Measurements from ENCODE around the gene TMEM273. TPM values are rescaled to one million over a fixed set of nuclear protein-coding genes. Genes with fewer than 3 reads are reported as not detected.

The TMEM273 gene
- total RNA-seq, 4 donors from 2014 or later, result 4.9 to 11.2 (median 7.8) TPM

- in situ Hi-C loops (cut with MboI; ENCODE audit: low sequenced_read_pairs in 4 of 4), result no loop called here
- TF ChIP-seq, protein P1, sequence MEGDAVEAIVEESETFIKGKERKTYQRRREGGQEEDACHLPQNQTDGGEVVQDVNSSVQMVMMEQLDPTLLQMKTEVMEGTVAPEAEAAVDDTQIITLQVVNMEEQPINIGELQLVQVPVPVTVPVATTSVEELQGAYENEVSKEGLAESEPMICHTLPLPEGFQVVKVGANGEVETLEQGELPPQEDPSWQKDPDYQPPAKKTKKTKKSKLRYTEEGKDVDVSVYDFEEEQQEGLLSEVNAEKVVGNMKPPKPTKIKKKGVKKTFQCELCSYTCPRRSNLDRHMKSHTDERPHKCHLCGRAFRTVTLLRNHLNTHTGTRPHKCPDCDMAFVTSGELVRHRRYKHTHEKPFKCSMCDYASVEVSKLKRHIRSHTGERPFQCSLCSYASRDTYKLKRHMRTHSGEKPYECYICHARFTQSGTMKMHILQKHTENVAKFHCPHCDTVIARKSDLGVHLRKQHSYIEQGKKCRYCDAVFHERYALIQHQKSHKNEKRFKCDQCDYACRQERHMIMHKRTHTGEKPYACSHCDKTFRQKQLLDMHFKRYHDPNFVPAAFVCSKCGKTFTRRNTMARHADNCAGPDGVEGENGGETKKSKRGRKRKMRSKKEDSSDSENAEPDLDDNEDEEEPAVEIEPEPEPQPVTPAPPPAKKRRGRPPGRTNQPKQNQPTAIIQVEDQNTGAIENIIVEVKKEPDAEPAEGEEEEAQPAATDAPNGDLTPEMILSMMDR (IDR thresholded peaks at IDR 0.05 in 4 of 5, conservative IDR thresholded peaks at IDR 0.05 in 1 of 5), result no peak
- no peak for TF ChIP-seq POLR2A (IDR thresholded peaks at IDR 0.05)
- no peaks in the 10 kb centered on the region for H3K9me3 ChIP-seq
- H3K4me3 ChIP-seq, result no peak overlapping the region
- no peak for DNase-seq
- no peaks in the 10 kb centered on the region for H3K27me3 ChIP-seq
- no peaks in the 10 kb centered on the region for H3K36me3 ChIP-seq
- H3K27ac ChIP-seq, result peak overlapping the region in 2 of 4 donors; percentile 8 to 35
- ATAC-seq, result peak in 1 of 2 donors; percentile 42
- peaks cover 5% of the 10 kb centered on the region in 2 donors for H3K4me1 ChIP-seq
- intact Hi-C loops (cut with DNase I; ENCODE audit: low total_unique reads), result no loop called here
Measured at GRCh38 chr10:49194212-49194920, 6.2 kb upstream of the TMEM273 start.

GRCh38 chr10:49191349-49191748 is 3.2 kb upstream of the TMEM273 start:
- no peaks in the 10 kb centered on the region for H3K36me3 ChIP-seq
- DNase-seq (no peak), ATAC-seq (no peak)
- intact Hi-C loops (cut with DNase I; ENCODE audit: low total_unique reads) (no loop called here), in situ Hi-C loops (cut with MboI; ENCODE audit: low sequenced_read_pairs in 4 of 4) (no loop called here)
- TF ChIP-seq, protein P1 (IDR thresholded peaks at IDR 0.05 in 4 of 5, conservative IDR thresholded peaks at IDR 0.05 in 1 of 5), result no peak
- TF ChIP-seq POLR2A (IDR thresholded peaks at IDR 0.05), result no peak
- H3K4me1 ChIP-seq, result peaks cover 16 to 18% of the 10 kb centered on the region in 2 donors
- H3K27ac ChIP-seq, result no peak overlapping the region
- H3K9me3 ChIP-seq, result no peaks in the 10 kb centered on the region
- H3K4me3 ChIP-seq, result no peak overlapping the region
- no peaks in the 10 kb centered on the region for H3K27me3 ChIP-seq

- in situ Hi-C loops (cut with MboI; ENCODE audit: low sequenced_read_pairs in 4 of 4), result no loop called here
- TF ChIP-seq POLR2A (IDR thresholded peaks at IDR 0.05), result no peak
- TF ChIP-seq, protein P1 (IDR thresholded peaks at IDR 0.05 in 4 of 5, conservative IDR thresholded peaks at IDR 0.05 in 1 of 5), result no peak
- Histone ChIP-seq H3K4me3 (no peak overlapping the region), H3K27me3 (no peaks in the 10 kb centered on the region), H3K4me1 (peaks cover 16 to 18% of the 10 kb centered on the region in 2 donors), H3K27ac (peak overlapping the region in 3 of 4 donors; percentile 63 to 70 (median 70)), H3K36me3 (no peaks in the 10 kb centered on the region), H3K9me3 (no peaks in the 10 kb centered on the region)
- intact Hi-C loops (cut with DNase I; ENCODE audit: low total_unique reads), result no loop called here
- DNase-seq, result no peak
- ATAC-seq, result no peak
Measured at GRCh38 chr10:49189422-49189821, 1.2 kb upstream of the TMEM273 start.

- TF ChIP-seq, protein P1 (IDR thresholded peaks at IDR 0.05 in 4 of 5, conservative IDR thresholded peaks at IDR 0.05 in 1 of 5), result no peak
- TF ChIP-seq POLR2A (IDR thresholded peaks at IDR 0.05), result no peak
- ATAC-seq, result no peak
- intact Hi-C loops (cut with DNase I; ENCODE audit: low total_unique reads), result no loop called here
- H3K36me3 ChIP-seq, result no peaks in the 10 kb centered on the region
- no peaks in the 10 kb centered on the region for H3K27me3 ChIP-seq
- peak overlapping the region in 3 of 4 donors; percentile 21 to 42 (median 33) for H3K4me3 ChIP-seq
- DNase-seq, result peak in 1 of 2 donors; percentile 4
- H3K9me3 ChIP-seq, result no peaks in the 10 kb centered on the region
- in situ Hi-C loops (cut with MboI; ENCODE audit: low sequenced_read_pairs in 4 of 4), result no loop called here
- H3K27ac ChIP-seq, result peak overlapping the region; percentile 14 to 70 (median 66)
- peaks cover 16 to 18% of the 10 kb centered on the region in 2 donors for H3K4me1 ChIP-seq
Measured at GRCh38 chr10:49187044-49187484, 1.1 kb downstream of the TMEM273 start.
